ENCODE measurements around the gene PCGF1.
A peak's percentile ranks its signal among the peaks of the same experiment; 100 is the strongest.

PCGF1 gene

GRCh38 chr2:74536166-74536950 is 28.9 kb upstream of the PCGF1 start:
- DNase-seq = no peak

DNA sequence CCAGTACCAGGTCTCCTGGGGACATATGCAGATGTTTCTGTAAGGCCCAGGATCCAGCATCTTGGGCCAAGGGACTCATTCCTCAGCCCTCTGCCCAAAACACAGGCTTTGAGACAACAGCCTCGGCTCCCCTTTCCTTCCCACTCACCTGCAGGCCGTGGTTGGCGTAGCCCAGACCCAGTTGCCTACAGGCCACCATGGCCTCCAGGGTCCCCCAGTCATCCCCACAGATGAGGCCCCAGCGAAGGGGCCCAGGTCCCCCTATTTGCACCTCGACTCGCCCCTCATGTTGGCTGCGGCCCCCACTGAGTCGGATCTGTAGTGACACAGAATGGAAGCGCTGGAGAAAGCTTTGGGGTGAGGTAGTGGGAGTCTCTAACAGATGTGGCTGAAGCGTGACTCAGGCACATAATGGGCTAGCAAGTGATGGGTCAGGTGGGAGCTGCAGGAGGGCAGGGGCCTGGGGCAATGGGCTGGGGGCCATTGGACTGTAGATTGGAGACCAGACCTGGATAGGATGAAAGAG is 28.0 kb upstream of the PCGF1 start:
- no peak for DNase-seq

- no peak for DNase-seq
Measured at GRCh38 chr2:74534411-74534810, 26.9 kb upstream of the PCGF1 start.

DNA sequence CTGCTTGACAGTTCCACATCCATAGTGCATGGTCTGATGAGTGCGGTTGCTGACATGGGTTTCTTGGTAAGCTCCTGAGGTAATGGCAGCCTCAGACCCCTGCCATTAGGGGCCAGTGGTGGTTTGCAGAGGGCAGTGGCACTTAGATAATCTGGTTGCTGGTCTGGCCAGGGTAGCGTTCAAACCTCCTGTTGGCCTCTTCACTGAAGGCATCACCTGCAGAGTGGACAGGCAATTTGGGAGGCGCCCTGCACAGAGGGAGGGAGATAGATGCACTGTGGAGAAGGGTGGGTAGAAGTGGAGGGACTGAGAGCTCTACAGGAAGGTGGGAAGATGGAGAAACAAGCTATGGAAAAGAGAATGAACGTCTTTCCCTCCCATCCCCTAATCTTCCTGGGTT is 26.0 kb upstream of the PCGF1 start:
- no peak for DNase-seq

DNA sequence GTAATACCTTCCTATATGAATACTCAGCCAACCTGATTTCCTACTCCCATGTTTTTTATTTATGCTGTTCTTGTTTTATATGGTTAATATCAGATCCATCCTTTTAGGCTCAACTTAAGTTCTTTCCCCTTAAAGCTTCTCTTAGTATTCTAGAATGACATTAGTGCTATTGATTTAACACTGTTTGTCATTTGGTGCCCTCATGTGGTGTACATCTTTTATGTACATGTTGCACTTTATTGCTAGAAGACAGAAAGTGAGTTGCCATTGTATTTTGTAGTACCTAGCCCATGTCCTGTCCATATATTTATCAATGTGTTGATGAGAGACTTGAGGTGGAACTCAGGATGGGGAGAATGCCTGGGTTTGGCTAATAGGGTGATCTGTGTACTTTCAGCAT is 24.7 kb upstream of the PCGF1 start:
- peak; percentile 45 for DNase-seq

DNA sequence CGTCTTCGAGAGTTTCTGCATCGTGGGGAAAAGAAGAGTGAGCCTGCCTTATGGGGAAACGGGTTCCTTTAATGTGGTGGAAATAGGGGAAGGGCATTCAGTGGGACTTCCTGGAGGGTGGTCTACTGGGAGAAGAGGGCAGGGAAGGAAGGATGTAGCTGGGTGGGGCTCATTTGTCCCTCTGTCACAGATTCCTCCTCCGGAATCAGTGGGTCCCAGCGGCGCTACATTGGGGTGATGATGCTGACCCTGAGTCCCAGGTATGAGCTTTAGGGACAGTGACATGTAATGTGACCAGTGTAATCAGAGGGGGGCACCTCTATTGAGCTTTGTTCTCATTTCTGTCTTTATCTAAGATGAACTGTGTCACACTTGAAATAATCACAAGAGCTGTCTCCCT is 24.2 kb upstream of the PCGF1 start:
- no peak for DNase-seq

DNA sequence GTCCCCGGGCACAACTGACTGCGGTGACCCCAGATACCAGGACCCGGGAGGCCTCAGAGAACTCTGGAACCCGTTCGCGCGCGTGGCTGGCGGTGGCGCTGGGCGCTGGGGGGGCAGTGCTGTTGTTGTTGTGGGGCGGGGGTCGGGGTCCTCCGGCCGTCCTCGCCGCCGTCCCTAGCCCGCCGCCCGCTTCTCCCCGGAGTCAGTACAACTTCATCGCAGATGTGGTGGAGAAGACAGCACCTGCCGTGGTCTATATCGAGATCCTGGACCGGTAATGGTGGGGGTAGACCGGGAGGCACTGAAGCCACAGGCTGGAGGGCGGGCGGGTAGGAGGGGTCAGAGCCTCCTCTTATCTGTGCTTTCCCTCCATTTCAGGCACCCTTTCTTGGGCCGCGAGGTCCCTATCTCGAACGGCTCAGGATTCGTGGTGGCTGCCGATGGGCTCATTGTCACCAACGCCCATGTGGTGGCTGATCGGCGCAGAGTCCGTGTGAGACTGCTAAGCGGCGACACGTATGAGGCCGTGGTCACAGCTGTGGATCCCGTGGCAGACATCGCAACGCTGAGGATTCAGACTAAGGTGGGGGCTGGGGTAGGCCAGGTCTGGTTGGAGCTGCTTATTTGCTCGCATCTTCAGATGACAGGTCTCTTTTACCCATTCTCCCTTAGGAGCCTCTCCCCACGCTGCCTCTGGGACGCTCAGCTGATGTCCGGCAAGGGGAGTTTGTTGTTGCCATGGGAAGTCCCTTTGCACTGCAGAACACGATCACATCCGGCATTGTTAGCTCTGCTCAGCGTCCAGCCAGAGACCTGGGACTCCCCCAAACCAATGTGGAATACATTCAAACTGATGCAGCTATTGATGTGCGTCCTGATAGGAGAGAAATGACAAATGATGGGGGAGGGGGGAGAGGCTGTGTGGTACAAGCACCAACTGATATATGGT is 23.0 kb upstream of the PCGF1 start:
- DNase-seq = no peak

- peak; percentile 99 for DNase-seq
Measured at GRCh38 chr2:74529357-74530238, 22.1 kb upstream of the PCGF1 start, which contains the start of the genes AUP1 and HTRA2. AUP1 (minus strand) TSS chr2:74529706; CDS start chr2:74529629, 77 bp downstream. HTRA2 (plus strand) TSS chr2:74529933; CDS start chr2:74530007, 74 bp downstream.

DNA sequence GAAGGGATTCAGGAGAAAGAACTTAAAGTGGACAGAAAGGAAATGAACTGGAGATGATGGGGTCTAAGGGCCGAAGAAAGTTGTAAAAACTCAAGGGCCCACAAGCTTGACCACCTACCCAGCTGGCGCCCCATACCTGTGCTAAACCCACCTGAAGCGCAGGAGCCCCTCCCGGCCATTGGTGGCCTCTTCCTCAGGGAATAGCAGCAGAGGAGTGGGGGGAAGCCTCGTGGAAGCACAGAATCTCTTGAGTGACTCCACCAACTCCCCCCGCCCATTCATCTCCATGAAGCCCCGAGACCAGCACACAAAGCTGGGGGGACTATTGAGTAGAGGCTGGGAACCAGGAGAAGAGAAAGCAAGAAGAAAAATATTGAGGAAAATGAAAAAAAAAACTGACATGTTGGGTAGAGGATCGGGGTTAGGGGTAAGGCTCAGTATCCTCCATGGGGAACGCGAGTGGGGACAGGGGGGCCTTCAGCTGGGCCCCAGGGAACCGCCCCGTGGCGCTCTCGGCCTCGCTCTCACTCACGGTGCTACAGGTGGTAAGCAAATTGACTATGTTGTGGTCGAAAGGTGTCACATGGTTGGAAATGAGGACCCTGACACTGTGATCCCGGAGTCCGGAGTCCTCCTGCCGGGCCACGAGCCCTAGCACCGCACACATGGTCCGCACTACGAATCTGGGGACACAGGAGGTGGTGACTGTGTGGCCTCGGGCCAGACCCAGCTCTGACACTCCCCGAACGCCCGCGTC is 21.3 kb upstream of the PCGF1 start:
- no peak for DNase-seq

DNA sequence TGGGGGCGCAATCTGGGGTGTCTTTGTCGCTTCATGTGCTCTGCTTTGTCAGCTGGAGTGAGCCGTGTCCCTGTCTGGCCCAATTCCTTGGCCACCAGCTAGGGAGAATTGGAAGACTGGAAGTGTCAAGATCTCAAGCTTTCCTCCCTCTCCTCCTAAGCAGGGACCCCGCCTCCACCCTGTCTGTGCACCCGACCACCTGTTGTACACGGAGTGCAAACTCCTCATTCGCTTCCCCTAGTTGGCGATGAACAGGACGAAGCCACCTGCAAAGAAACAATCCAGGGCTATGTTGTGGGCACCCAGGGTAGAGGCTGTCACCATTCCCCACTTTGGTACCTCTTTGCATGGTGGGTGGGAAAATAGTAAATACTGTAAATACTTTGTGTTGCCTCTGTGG is 20.2 kb upstream of the PCGF1 start:
- no peak for DNase-seq

GRCh38 chr2:74526649-74527230 is 19.2 kb upstream of the PCGF1 start:
- no peak for DNase-seq

DNA sequence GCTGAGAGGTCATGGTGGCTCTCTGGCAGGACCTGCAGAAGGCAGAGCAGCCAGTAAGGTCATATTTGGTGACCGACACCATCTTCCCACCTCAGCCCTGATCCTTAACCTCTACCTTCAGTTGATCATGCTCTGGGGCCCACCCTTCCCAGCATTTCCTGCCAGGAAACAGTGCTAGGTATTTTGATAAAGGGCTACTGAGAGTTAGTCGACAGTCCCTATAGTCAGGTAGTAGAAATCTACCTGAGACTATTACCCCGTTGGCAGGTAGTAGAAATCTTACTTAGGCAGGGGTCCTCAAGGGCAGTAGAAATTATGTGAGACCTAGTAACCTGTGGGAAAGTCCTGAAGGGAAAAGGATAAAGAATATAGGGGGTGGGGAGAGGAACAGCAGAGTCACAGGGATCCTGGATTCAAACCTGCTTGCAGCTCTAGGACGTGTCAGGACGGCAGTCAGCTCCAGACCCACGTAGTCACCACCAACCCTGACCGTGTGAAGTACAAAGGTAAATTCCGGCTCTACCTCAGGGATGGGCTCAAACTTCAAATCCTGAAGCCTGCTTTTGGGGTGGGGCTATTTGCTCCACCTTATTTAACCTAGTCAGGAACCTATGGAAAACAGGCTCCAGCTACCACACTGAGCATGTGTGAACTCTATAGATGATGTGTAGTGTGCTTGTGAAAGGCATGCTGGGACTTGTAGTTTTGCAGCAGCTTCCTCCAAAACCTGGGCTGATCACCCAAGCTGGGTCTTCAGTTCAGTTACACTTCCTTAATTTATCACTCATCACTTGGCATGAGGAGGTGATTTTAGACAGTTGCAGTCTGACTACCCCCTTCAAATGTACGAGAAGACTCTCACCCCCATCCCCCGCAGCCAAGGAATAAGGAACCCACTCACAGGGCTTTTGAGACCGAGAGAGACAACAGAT is 18.5 kb upstream of the PCGF1 start, which contains the start of gene DQX1:
TSS of gene DQX1 (minus strand) at position 515 of the 932 bp plus-strand sequence. CDS start at position 13, 502 bp downstream.
- DNase-seq = peak; percentile 29

DNA sequence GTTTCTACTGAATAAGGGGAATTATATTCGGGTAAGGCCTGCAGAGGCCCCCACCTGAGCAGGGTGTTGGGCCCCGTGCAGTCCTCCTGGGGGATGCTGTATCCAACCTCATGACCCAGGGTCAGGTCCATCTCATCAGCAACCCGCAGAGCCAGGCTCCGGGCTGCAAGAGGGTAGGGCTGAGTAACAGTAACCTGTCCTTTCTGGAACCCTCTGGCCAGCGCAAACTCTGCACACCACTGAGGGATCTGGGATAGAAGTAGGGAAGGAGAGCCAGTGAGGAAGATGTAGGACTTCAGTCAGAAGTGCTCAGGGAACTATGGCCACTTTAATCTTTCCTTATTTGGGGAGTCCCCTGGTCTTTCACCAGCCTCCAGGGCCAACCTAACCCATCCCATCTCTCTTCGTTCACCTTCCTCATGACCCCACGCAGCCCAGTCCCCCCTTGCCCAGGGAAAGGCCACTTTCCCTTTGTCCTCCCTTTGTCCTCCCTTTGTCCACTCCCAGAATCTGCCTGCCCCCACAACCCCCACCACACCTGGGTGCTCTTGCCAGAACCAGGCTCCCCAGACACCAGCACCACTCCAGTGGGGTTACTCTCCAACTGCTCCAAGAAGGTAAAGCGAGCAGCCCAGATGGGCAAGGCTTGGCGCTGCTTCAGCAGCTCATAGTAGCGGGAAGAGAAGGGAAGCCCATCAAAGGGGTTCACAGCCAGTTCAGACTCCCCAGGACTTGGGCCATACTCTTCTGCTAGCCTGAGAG is 17.6 kb upstream of the PCGF1 start:
- no peak for DNase-seq

- no peak for DNase-seq
Measured at GRCh38 chr2:74524005-74524404, 16.5 kb upstream of the PCGF1 start.

DNA sequence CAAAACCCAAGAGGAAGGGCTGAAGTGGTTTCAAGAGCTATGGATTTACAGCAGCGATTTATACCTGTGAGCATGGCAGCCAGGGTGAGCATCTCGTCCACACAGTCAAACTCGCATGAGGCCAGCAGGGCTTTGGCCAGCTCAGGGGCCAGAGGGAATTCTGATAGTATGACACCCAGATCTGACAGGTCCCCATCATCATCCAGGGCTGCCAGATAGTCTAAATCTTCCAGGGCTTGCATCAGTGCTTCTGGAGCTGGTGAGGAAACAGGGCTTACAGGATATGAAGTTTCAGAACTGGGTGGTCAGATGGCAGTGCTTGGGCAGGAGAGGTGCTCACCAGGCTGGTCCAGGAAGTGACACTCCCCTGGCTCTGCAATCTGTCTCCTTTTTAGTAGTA is 15.0 kb upstream of the PCGF1 start:
- no peak for DNase-seq

- no peak for DNase-seq
Measured at GRCh38 chr2:74516650-74517049, 9.2 kb upstream of the PCGF1 start.

DNA sequence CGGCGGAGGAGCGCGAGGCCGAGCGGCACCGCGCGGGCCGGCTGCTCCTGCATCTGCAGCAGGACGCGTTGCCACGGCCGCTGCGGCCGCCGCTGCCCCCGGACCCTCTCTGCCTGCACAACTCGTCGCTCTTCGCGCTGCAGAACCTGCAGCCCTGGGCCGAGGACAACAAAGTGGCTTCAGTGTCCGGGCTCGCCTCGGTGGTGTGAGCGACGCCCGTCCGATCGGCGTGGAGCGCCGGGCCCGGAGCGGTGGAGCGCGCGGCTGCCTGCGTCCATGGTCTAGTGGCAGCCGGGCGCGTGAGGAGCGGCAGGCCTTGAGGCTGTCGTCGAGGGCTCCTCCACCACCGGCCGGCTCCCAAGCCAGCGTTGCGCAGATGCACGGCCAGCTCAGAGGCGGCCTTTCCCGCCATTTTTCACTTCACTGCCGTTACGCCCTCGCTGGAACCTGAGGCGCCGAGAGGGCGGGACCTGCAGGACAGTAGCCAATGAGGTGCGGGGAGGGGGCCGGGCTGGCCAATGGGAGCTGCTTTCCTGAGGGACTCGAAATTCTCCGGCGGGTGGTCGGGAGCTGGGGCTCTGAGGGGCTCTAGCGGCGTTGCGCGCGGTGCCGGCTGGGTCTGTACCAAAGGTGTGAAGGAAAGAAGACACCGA is 8.6 kb upstream of the PCGF1 start:
- DNase-seq = peak; percentile 57

DNA sequence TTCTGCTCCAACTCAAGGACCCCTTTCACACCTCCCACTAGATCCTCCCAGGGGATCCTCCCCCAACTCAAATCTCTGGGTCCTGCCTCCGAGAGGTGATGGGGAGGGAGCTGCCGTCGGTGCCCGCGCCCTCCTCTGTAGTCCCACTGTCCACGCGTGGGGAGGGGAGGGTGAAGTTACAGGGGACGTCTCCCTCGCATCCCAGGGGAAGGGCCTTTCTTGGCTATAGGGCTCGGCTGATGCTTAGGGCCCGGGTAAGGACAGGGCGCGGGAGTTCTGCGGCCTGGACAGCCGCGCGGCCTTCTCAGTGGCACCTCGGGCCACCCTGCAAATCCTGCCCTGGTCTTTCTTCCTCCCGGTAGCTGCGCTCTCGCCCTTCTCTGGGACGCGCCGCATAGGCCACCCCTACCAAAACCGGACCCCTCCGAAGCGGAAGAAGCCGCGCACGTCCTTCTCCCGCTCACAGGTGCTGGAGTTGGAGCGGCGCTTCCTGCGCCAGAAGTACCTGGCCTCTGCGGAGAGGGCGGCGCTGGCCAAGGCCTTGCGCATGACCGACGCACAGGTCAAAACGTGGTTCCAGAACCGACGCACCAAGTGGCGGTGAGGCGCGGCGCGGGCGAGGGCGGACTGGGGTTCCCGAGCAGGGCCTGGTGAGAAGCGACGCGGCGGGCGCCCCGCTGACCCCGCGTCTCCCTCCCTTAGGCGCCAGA is 7.9 kb upstream of the PCGF1 start:
- no peak for DNase-seq

Data from fibroblast of skin of abdomen (primary cell).